IPS-18a (cell line): ENCODE data around the gene KLK2.
A peak's percentile ranks its signal among the peaks of the same experiment; 100 is the strongest.

ENCODE experiments used
- H3K27ac ChIP-seq: one replicate; pipeline ENCODE4 v1.5.1; 2013; ENCODE audit warnings: low read length
- H3K27me3 ChIP-seq: one replicate; pipeline ENCODE4 v1.6.1; 2013; ENCODE audit warnings: mild to moderate bottlenecking, low read length; ENCODE audit not compliant: control insufficient read depth, insufficient read depth
- H3K36me3 ChIP-seq: one replicate; pipeline ENCODE4 v1.6.1; 2013; ENCODE audit warnings: low read depth, low read length; ENCODE audit not compliant: control insufficient read depth
- H3K4me1 ChIP-seq: one replicate; pipeline ENCODE4 v1.6.1; 2013; ENCODE audit warnings: low read depth, low read length; ENCODE audit not compliant: control insufficient read depth
- H3K4me3 ChIP-seq: one replicate; pipeline ENCODE4 v1.5.1; 2013; ENCODE audit warnings: low read length
- H3K9ac ChIP-seq: one replicate; pipeline ENCODE4 v1.6.1; 2013; ENCODE audit warnings: mild to moderate bottlenecking, low read length, moderate library complexity
- H3K9me3 ChIP-seq: one replicate; pipeline ENCODE4 v1.6.1; 2013; ENCODE audit warnings: low read depth, low read length; ENCODE audit not compliant: control insufficient read depth

Gene KLK2

GRCh38 chr19:50873056-50873455 lies at the start of gene KLK2:
TSS of gene KLK2 (plus strand) at chr19:50873439. CDS start at chr19:50873474, 35 bp downstream.
- no peaks in the 10 kb centered on the region for H3K4me1 ChIP-seq
- H3K9ac ChIP-seq, result no peak within 1 kb of the TSS
- H3K4me3 ChIP-seq, result no peak within 1 kb of the TSS
- peaks cover 12% of the 10 kb centered on the region for H3K27me3 ChIP-seq
- H3K36me3 ChIP-seq, result no peaks in the 10 kb centered on the region
- H3K9me3 ChIP-seq, result no peaks in the 10 kb centered on the region
- H3K27ac ChIP-seq, result no peak within 1 kb of the TSS

- no peaks in the 10 kb centered on the region for H3K4me1 ChIP-seq
- H3K9ac ChIP-seq, result no peak overlapping the region
- H3K36me3 ChIP-seq, result no peaks in the 10 kb centered on the region
- H3K27ac ChIP-seq, result no peak overlapping the region
- H3K27me3 ChIP-seq, result peaks cover 14% of the 10 kb centered on the region
- no peaks in the 10 kb centered on the region for H3K9me3 ChIP-seq
- H3K4me3 ChIP-seq, result no peak overlapping the region
Measured at GRCh38 chr19:50826492-50827240, 46.6 kb upstream of the KLK2 start.

GRCh38 chr19:50827476-50827875 lies 45.8 kb upstream of the KLK2 start:
- Histone ChIP-seq H3K27me3 (peaks cover 6% of the 10 kb centered on the region), H3K4me1 (no peaks in the 10 kb centered on the region), H3K9me3 (no peaks in the 10 kb centered on the region), H3K9ac (no peak overlapping the region), H3K4me3 (no peak overlapping the region), H3K36me3 (no peaks in the 10 kb centered on the region), H3K27ac (no peak overlapping the region)

- no peak overlapping the region for H3K27ac ChIP-seq
- no peaks in the 10 kb centered on the region for H3K4me1 ChIP-seq
- peaks cover 6% of the 10 kb centered on the region for H3K27me3 ChIP-seq
- no peaks in the 10 kb centered on the region for H3K9me3 ChIP-seq
- H3K36me3 ChIP-seq, result no peaks in the 10 kb centered on the region
- no peak overlapping the region for H3K9ac ChIP-seq
- no peak overlapping the region for H3K4me3 ChIP-seq
Measured at GRCh38 chr19:50829801-50830200, 43.4 kb upstream of the KLK2 start.

GRCh38 chr19:50830266-50831025 lies 42.8 kb upstream of the KLK2 start:
- peaks cover 13% of the 10 kb centered on the region for H3K27me3 ChIP-seq
- H3K9ac ChIP-seq, result no peak overlapping the region
- H3K4me1 ChIP-seq, result no peaks in the 10 kb centered on the region
- H3K4me3 ChIP-seq, result no peak overlapping the region
- no peaks in the 10 kb centered on the region for H3K9me3 ChIP-seq
- no peaks in the 10 kb centered on the region for H3K36me3 ChIP-seq
- no peak overlapping the region for H3K27ac ChIP-seq

GRCh38 chr19:50831026-50831396 lies 42.2 kb upstream of the KLK2 start:
- Histone ChIP-seq H3K9me3 (no peaks in the 10 kb centered on the region), H3K9ac (no peak overlapping the region), H3K27ac (no peak overlapping the region), H3K4me1 (no peaks in the 10 kb centered on the region), H3K27me3 (peaks cover 14% of the 10 kb centered on the region), H3K36me3 (no peaks in the 10 kb centered on the region), H3K4me3 (no peak overlapping the region)

- Histone ChIP-seq H3K27me3 (peaks cover 25% of the 10 kb centered on the region), H3K9ac (no peak overlapping the region), H3K27ac (no peak overlapping the region), H3K36me3 (no peaks in the 10 kb centered on the region), H3K4me3 (no peak overlapping the region), H3K9me3 (no peaks in the 10 kb centered on the region), H3K4me1 (no peaks in the 10 kb centered on the region)
Measured at GRCh38 chr19:50832666-50833065, 40.6 kb upstream of the KLK2 start.

GRCh38 chr19:50833117-50833801 lies 40.0 kb upstream of the KLK2 start, which contains the start of gene KLK15:
TSS of gene KLK15 (minus strand) at chr19:50833574. CDS start at chr19:50831492, 2,082 bp downstream.
- H3K9ac ChIP-seq, result no peak within 1 kb of the TSS
- H3K4me1 ChIP-seq, result no peaks in the 10 kb centered on the region
- H3K27ac ChIP-seq, result no peak within 1 kb of the TSS
- peaks cover 25% of the 10 kb centered on the region for H3K27me3 ChIP-seq
- no peaks in the 10 kb centered on the region for H3K9me3 ChIP-seq
- no peak within 1 kb of the TSS for H3K4me3 ChIP-seq
- H3K36me3 ChIP-seq, result no peaks in the 10 kb centered on the region

GRCh38 chr19:50833802-50834167 lies 39.5 kb upstream of the KLK2 start:
- Histone ChIP-seq H3K4me3 (no peak overlapping the region), H3K27ac (no peak overlapping the region), H3K9ac (no peak overlapping the region), H3K4me1 (no peaks in the 10 kb centered on the region), H3K36me3 (no peaks in the 10 kb centered on the region), H3K9me3 (no peaks in the 10 kb centered on the region), H3K27me3 (peaks cover 25% of the 10 kb centered on the region)

GRCh38 chr19:50835103-50835784 lies 38.0 kb upstream of the KLK2 start:
- no peaks in the 10 kb centered on the region for H3K4me1 ChIP-seq
- H3K9ac ChIP-seq, result no peak overlapping the region
- no peaks in the 10 kb centered on the region for H3K9me3 ChIP-seq
- H3K36me3 ChIP-seq, result no peaks in the 10 kb centered on the region
- H3K27ac ChIP-seq, result no peak overlapping the region
- H3K4me3 ChIP-seq, result peak overlapping the region; percentile 73
- H3K27me3 ChIP-seq, result peaks cover 26% of the 10 kb centered on the region
